KOPT-K1 (cell line): Measurements from ENCODE around the gene OR2T29.
"Not testable (repeated sequence)": the region's sequence is repeated elsewhere in the genome, so short reads cannot be mapped to it uniquely, and the experiment has no call there.

Experiments
- H3K27ac ChIP-seq: fragments of 200-600 bp; sonication (generic); 2 replicates; pipeline ENCODE4 v1.5.1; 2016; ENCODE audit warnings: antibody characterized with exemption, mild to moderate bottlenecking, low read depth, low read length; ENCODE audit not compliant: poor library complexity, severe bottlenecking
- H3K36me3 ChIP-seq: fragments of 200-600 bp; sonication (generic); 2 replicates; pipeline ENCODE4 v1.5.1; 2017; ENCODE audit warnings: antibody characterized with exemption, mild to moderate bottlenecking, low read length, moderate library complexity; ENCODE audit not compliant: insufficient read depth
- H3K9me3 ChIP-seq: fragments of 200-600 bp; sonication (generic); 2 replicates; pipeline ENCODE4 v1.5.1; 2017; ENCODE audit warnings: antibody characterized with exemption, low read length, mild to moderate bottlenecking; ENCODE audit not compliant: insufficient read depth, poor library complexity, severe bottlenecking

Gene OR2T29, protein sequence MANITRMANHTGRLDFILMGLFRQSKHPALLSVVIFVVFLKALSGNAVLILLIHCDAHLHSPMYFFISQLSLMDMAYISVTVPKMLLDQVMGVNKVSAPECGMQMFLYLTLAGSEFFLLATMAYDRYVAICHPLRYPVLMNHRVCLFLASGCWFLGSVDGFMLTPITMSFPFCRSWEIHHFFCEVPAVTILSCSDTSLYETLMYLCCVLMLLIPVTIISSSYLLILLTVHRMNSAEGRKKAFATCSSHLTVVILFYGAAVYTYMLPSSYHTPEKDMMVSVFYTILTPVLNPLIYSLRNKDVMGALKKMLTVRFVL

DNA sequence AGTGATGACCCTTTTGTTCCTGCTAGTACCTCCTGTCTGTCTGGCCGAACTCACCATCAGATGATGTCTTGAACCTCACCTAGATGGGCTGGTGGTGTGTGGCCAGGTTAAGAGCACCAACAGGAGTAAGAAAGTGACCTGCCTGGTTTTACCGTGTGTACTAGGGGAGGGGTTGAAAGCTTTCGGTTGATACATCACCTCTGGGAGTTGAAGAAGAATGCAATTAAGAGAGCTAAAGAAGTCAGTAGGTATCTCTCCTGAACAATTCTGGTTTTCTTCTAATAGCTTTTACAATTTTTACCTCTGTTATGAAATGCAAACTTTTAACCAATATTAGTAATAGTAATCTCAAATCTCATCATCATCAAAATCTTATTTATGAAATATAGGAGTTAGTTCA lies at the start of gene OR2T29:
Gene OR2T29, minus strand, starts transcription at position 101 of the 400 bp plus-strand sequence. CDS start 3,281 bp downstream, outside the sequence.
- H3K27ac ChIP-seq = not testable (repeated sequence)

DNA sequence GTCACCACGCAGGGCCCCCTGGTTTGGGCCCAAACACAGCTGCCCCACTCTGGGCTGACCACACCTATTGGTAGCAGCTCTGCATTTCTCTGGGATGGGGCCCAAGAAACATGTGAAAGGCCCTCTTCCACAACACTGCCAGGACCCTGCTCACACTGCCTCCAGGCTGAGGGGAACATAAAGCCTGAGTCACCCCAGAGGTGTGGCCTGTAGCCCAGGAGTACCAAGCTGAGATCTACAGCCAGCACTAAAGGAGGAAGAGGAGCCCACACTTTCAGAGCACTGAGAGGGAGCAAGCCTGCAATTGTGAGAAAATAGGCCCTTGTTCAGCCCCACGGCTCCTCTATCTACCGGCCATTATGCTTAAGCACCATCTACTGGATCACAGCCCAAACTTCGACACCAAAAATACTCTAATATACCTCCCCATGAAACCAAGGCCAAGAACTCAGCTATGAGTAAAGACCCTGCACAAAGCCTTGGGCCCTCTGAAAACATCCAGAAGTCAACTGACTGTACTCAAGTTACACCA lies 49.4 kb upstream of the OR2T29 start:
- Histone ChIP-seq H3K9me3 (no peaks in the 10 kb centered on the region), H3K36me3 (no peaks in the 10 kb centered on the region)

More for the DNA sequence above, at the start of gene OR2T29:
- not testable (repeated sequence) for H3K9me3 ChIP-seq, H3K36me3 ChIP-seq

DNA sequence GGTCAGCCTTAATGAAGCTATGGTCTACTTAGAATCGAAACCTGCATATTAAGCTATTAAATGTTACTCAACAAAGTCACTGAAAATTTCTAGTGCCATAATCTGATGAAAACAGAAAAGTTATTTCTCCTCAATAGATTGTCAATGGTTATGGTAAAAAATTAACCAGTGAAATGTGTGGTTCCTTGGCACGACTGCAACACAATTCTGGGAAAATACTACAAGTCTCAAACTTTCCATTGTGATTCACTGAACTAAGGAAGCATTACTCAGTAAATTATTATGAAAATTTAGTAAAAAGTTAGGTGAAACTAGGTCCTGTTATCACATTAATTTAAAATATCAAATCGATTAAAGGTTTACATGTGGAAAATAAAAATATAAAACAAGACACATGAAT lies 47.7 kb upstream of the OR2T29 start:
- no peak overlapping the region for H3K27ac ChIP-seq
- H3K9me3 ChIP-seq = no peaks in the 10 kb centered on the region
- no peaks in the 10 kb centered on the region for H3K36me3 ChIP-seq

More for the DNA sequence above, 49.4 kb upstream of the OR2T29 start:
- H3K27ac ChIP-seq = no peak overlapping the region

DNA sequence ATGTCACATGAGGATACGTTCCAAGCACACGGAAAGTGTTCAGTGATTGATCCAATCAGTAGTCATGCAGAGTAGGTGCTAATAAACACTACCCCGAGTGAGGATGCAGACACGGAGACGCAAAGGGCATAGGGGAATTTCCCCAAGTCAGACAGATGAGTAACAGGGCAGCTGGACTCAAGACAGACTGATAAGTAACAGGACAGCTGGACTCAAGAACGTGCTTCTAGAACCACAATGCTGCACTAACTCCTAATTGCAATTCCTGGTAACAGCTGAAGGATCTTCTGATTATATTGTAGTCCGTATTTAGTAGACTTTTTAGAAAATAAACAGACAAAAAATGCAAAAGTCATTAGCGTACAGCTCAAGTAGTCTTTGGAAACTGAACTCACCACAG lies 36.8 kb upstream of the OR2T29 start:
- Histone ChIP-seq H3K9me3 (no peaks in the 10 kb centered on the region), H3K27ac (no peak overlapping the region), H3K36me3 (no peaks in the 10 kb centered on the region)

DNA sequence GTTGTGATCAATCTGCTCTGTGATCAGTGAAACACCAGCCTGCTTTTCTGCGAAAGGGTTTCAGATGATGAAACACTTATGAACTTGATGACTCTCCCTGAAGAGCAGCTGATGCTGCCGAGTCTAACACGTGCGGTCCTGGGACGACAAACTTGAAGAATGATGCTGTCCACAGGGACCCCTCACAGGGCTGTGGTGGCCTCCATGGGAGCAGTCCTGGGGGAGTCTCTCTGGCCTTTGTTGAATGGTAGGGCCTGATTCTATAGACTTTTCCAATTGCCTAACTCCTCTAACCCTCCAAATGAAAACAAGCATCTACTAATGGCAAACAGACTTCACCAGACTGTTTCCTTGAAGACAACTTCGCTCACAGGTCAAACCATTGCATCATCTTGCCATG lies 35.0 kb upstream of the OR2T29 start, which contains the start of gene OR2T10:
Gene OR2T10, minus strand, starts transcription at position 112 of the 400 bp plus-strand sequence. CDS start 3,932 bp downstream, outside the sequence.
- Histone ChIP-seq H3K27ac (no peak within 1 kb of the TSS), H3K9me3 (no peaks in the 10 kb centered on the region), H3K36me3 (no peaks in the 10 kb centered on the region)

GRCh38 chr1:248596615-248597014 lies 34.0 kb upstream of the OR2T29 start:
- Histone ChIP-seq H3K36me3 (no peaks in the 10 kb centered on the region), H3K27ac (no peak overlapping the region), H3K9me3 (no peaks in the 10 kb centered on the region)

DNA sequence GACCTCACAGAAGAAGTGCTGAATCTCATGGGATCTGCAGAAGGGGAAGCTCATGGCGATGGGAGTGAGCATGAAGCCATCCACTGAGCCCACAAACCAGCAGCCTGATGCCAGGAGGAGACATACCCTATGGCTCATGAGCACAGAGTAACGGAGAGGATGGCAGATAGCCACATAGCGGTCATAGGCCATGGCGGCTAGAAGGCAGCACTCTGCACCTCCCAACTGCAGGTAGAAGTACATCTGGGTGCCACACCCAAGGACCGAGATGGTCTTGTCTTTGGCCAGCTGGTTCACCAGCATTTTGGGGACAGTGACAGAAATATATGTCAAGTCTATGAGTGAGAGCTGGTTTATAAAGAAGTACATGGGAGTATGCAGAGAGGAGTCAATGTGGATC lies 30.7 kb upstream of the OR2T29 start:
- Histone ChIP-seq H3K9me3 (no peaks in the 10 kb centered on the region), H3K27ac (no peak overlapping the region), H3K36me3 (no peaks in the 10 kb centered on the region)

- H3K36me3 ChIP-seq = no peaks in the 10 kb centered on the region
- H3K27ac ChIP-seq = no peak overlapping the region
- no peaks in the 10 kb centered on the region for H3K9me3 ChIP-seq
Observed at GRCh38 chr1:248592655-248593054, 30.1 kb upstream of the OR2T29 start.

DNA sequence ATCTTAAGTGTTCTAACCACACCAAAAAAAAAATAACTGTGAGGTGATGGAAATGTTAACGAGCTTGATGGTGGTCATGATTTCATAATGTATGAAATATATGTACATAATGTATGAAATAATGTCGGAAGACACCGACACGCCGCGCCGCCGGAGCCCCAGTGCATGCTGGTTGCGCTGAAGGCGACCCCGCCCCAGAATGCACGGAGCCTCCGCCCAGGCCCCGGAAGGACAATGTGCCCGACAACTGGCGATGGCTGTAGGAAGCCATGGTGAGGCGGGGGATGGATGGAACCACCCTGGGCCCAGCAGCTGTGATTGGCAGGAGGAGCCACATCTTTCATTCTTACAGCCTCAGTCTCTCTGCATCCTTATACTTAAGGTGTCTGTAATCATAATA lies 27.5 kb upstream of the OR2T29 start:
- no peaks in the 10 kb centered on the region for H3K9me3 ChIP-seq

GRCh38 chr1:248589334-248589733 lies 26.8 kb upstream of the OR2T29 start:
- Histone ChIP-seq H3K9me3 (no peaks in the 10 kb centered on the region), H3K36me3 (no peaks in the 10 kb centered on the region), H3K27ac (no peak overlapping the region)

More for the DNA sequence above, 27.5 kb upstream of the OR2T29 start:
- H3K27ac ChIP-seq = no peak overlapping the region
- H3K36me3 ChIP-seq = no peaks in the 10 kb centered on the region

DNA sequence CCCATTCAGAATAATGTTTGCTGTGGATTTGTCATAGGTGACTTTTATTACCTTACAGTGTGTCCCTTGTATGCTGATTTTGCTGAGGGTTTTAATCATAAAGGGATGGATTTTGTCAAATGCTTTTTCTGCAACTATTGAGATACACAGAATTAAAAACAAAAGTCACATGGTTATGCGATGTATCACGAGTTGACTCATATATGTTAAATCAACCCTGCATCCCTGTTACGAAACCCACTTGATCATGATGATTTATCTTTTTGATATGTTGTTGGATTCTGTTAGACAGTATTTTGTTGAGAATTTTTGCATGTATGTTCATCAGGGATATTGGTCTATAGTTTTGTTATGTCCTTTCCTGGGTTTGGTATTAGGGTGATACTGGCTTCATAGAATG lies 22.7 kb upstream of the OR2T29 start:
- Histone ChIP-seq H3K27ac (no peak overlapping the region), H3K9me3 (no peaks in the 10 kb centered on the region), H3K36me3 (no peaks in the 10 kb centered on the region)

- H3K9me3 ChIP-seq = no peaks in the 10 kb centered on the region
- H3K36me3 ChIP-seq = no peaks in the 10 kb centered on the region
Observed at GRCh38 chr1:248576260-248576980, 13.8 kb upstream of the OR2T29 start.

GRCh38 chr1:248574657-248575056 lies 12.1 kb upstream of the OR2T29 start, which contains the start of gene OR2T34:
Gene OR2T34, minus strand, starts transcription at chr1:248574757. Its CDS starts 0 bp downstream, at chr1:248574757.
- H3K9me3 ChIP-seq, H3K27ac ChIP-seq, H3K36me3 ChIP-seq: not testable (repeated sequence)

More at GRCh38 chr1:248576260-248576980, 13.8 kb upstream of the OR2T29 start:
- H3K27ac ChIP-seq = no peak overlapping the region

- not testable (repeated sequence) for H3K36me3 ChIP-seq, H3K9me3 ChIP-seq, H3K27ac ChIP-seq
Observed at GRCh38 chr1:248573856-248574255, 11.3 kb upstream of the OR2T29 start.

DNA sequence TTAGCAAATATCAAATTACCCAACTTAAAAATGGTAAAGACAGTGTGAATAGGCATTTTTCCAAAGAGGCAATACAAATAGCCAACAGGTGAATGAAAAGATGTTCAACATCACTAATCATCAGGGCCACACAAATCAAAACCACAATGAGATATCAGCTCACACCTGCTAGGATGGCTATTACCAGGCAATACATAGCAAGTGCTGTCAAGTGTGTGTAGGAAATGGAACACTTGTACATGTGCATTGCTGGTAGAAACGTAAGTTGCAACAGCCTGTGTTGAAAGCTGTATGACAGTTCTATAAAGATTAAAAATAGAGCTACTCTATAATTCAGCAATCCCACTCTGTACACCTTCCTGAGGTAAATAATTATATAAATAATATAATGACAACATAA lies 9.5 kb upstream of the OR2T29 start:
- not testable (repeated sequence) for H3K27ac ChIP-seq, H3K9me3 ChIP-seq, H3K36me3 ChIP-seq
